ENCODE data around the gene BRDT.
A peak's percentile ranks its signal among the peaks of the same experiment; 100 is the strongest.

BRDT gene

GRCh38 chr1:91949356-91949699 is at the start of gene BRDT:
Gene BRDT, plus strand, starts transcription at chr1:91949401. Its CDS starts 13,354 bp downstream, at chr1:91962755.
- no peak for DNase-seq

GRCh38 chr1:91900562-91900961 is 48.6 kb upstream of the BRDT start:
- DNase-seq: peak; percentile 97

GRCh38 chr1:91901231-91901630 is 48.0 kb upstream of the BRDT start:
- DNase-seq: peak; percentile 56

GRCh38 chr1:91912266-91912665 is 36.9 kb upstream of the BRDT start:
- DNase-seq: no peak

- peak; percentile 32 for DNase-seq
Observed at GRCh38 chr1:91913018-91913417, 36.2 kb upstream of the BRDT start.

GRCh38 chr1:91916046-91916445 is 33.2 kb upstream of the BRDT start:
- DNase-seq: no peak

GRCh38 chr1:91916811-91917460 is 32.3 kb upstream of the BRDT start:
- no peak for DNase-seq

- DNase-seq: no peak
Observed at GRCh38 chr1:91919962-91920361, 29.2 kb upstream of the BRDT start.

- DNase-seq: peak; percentile 83
Observed at GRCh38 chr1:91924146-91924545, 25.1 kb upstream of the BRDT start.

GRCh38 chr1:91925644-91926435 is 23.4 kb upstream of the BRDT start:
- DNase-seq: no peak

- DNase-seq: no peak
Observed at GRCh38 chr1:91928026-91928425, 21.2 kb upstream of the BRDT start.

- DNase-seq: peak; percentile 39
Observed at GRCh38 chr1:91929250-91929649, 20.0 kb upstream of the BRDT start.

- DNase-seq: no peak
Observed at GRCh38 chr1:91937613-91938012, 11.6 kb upstream of the BRDT start.

- DNase-seq: no peak
Observed at GRCh38 chr1:91940496-91940895, 8.7 kb upstream of the BRDT start.

- no peak for DNase-seq
Observed at GRCh38 chr1:91944087-91944486, 5.1 kb upstream of the BRDT start.

- DNase-seq: no peak
Observed at GRCh38 chr1:91948097-91948496, 1.1 kb upstream of the BRDT start.

GRCh38 chr1:91948501-91949355 is 473 bp upstream of the BRDT start:
- no peak for DNase-seq

- DNase-seq: no peak
Observed at GRCh38 chr1:91952187-91952586, 3.0 kb downstream of the BRDT start.

- DNase-seq: no peak
Observed at GRCh38 chr1:91958926-91959325, 9.7 kb downstream of the BRDT start.

- no peak for DNase-seq
Observed at GRCh38 chr1:91968334-91968733, 19.1 kb downstream of the BRDT start.

- no peak for DNase-seq
Observed at GRCh38 chr1:91979383-91979782, 30.2 kb downstream of the BRDT start.

- DNase-seq: no peak
Observed at GRCh38 chr1:91980663-91981062, 31.5 kb downstream of the BRDT start.

- no peak for DNase-seq
Observed at GRCh38 chr1:91981996-91982609, 32.9 kb downstream of the BRDT start.

Data from fibroblast of upper back skin (primary cell).